Retinal pigment epithelial cell (primary cell): ENCODE data around the gene RAB3C.
A peak's percentile ranks its signal among the peaks of the same experiment; 100 is the strongest.

Experiments
- DNase-seq: peaks from one replicate; pipeline ENCODE4 v3.0.0-alpha.2; 2010; ENCODE audit warnings: low read depth
- H3K4me3 ChIP-seq: 2 replicates; pipeline ENCODE4 v1.5.1; 2011; ENCODE audit warnings: mild to moderate bottlenecking, low read length, control low read depth, moderate library complexity
- TF ChIP-seq, protein P1 (sequence below): conservative IDR thresholded peaks from 2 replicates; pipeline ENCODE4 v1.5.1; 2011; ENCODE audit warnings: low read depth, low read length, control low read depth, inconsistent platforms

RAB3C gene

DNA sequence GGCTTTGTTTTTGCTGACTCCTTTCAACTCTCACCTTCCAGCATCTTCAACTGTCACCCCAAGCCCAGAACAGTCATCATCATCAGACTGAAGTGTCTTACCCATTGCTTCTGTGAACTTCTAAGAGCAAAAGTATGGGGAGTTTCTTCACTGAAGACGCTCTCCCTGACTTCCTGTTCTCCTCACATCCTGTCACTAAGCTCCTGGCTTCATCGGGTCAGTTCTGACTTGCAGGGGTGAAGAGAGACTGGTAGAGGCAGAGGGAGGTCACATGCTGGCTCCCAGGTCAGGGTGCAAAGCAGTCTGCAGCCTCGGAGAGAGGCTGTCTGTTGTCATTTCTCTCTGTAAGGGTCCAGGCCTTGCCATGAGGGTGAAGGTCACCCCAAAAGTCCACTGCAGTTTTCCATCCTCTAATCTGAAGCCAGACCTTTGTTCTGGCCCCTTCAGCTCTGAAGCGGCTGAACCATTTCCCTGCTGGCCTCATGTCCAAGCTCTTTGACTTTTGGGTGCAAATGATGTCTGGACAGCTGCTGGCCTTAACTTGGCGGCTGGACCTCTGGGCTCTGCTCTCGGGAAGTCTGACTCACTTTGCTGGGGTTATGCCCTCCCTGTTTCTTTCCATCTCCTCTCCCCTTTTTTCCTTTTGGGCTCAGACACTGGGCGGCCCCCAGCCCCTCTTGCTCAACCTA, 305.0 kb downstream of the RAB3C start:
- DNase-seq = no peak
- TF ChIP-seq, protein P1, sequence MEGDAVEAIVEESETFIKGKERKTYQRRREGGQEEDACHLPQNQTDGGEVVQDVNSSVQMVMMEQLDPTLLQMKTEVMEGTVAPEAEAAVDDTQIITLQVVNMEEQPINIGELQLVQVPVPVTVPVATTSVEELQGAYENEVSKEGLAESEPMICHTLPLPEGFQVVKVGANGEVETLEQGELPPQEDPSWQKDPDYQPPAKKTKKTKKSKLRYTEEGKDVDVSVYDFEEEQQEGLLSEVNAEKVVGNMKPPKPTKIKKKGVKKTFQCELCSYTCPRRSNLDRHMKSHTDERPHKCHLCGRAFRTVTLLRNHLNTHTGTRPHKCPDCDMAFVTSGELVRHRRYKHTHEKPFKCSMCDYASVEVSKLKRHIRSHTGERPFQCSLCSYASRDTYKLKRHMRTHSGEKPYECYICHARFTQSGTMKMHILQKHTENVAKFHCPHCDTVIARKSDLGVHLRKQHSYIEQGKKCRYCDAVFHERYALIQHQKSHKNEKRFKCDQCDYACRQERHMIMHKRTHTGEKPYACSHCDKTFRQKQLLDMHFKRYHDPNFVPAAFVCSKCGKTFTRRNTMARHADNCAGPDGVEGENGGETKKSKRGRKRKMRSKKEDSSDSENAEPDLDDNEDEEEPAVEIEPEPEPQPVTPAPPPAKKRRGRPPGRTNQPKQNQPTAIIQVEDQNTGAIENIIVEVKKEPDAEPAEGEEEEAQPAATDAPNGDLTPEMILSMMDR = no peak
- no peak overlapping the region for H3K4me3 ChIP-seq

DNA sequence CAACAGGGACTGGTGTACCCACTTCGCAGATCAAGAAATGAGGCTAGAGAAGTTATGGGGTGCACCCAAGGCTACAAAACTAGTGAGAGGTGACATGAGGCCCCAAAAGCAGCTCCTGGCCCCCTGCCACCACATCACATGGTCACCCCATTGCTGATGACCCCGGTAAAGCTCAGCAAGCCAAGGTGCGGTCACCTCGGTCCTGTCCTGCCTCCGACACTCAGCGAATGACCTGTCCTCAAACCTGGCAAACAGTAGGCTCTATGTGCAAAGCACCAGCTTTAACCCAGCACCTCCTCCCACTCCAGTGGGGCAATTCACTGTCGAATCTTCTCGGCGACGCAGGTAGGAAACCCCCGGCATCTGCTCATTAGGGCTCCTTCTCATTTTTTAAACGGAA, 307.4 kb downstream of the RAB3C start:
- TF ChIP-seq, protein P1 = no peak
- no peak for DNase-seq

DNA sequence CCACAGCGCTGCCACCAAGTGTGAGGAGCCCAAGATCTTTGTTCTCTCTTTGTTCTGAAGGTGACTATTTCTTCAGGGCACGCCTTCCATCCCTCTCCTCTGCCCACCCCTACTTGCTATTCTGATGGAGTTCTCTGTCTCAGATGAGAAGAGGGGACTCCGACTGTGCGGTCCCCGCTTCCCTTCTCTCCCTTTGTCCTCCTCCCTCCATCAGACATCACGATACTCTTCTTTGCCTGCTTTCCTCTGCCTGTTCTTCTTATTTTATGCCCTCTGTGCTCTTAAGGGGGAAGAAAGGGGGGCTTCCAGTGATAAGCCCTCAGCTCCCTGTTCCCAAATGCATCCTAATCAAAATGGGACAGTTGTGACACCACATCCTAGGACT, 307.8 kb downstream of the RAB3C start:
- no peak for DNase-seq
- TF ChIP-seq, protein P1 = no peak
- no peak overlapping the region for H3K4me3 ChIP-seq

More for the DNA sequence above, 307.4 kb downstream of the RAB3C start:
- H3K4me3 ChIP-seq = no peak overlapping the region

DNA sequence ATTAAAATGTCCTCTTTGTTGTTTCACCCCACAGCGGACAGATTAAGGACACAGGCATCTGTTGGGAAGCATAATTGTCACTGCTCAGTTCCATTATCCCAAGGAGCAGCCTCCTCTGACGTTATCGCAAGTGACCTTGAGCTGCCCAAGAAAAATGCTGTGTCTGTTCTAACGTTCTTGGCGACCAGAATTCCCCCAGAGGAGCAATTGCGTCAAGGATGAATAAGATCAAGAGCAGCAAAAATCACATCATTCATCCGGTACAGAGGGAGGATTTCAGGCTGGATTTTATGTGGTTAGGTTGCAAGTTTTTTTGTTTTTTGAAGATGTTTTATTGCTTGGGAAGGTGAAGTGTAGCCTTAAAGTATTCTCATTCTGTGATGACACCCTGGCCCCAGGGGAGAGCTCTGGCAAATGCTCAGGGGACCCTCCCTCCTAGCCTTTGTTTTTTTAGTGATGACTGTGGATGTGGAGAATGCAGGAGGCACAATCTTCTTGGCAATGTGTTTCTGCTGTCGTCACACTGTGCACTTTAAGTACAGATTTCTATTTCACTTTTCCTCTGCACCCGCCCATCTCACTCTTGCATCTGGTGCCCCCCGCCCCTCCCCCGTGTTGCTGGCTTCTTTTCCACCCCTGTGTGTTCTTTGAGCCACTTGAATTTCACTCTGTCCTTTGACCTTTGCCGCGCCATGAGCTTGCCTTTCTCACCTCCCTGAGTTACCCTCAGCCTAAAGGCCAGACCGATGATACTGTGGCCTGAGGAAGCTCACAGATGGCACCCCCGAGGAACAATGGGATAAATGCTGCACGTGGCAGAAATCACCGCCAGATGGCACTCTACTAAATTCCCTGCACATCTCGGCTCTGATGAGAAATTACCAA, 308.5 kb downstream of the RAB3C start:
- H3K4me3 ChIP-seq = peak overlapping the region; percentile 19
- DNase-seq = peak; percentile 46
- TF ChIP-seq, protein P1 = peak; percentile 76

DNA sequence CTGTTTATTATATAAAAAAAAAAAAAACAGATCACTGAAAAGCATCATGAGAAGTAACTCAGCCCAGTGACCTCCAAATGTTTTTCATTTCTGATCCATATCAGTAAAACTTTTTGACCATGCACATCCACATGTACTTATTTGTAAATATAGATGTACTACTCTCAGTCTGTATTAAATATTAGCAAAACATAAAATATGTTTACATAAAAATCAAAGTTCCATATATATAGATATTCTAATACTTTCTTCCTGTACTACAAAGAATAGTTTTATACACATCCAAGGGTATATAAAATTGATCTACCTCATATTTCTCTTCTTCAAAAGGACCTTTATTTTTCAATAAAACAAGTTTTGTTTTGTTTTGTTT, 309.1 kb downstream of the RAB3C start:
- H3K4me3 ChIP-seq = no peak overlapping the region

DNA sequence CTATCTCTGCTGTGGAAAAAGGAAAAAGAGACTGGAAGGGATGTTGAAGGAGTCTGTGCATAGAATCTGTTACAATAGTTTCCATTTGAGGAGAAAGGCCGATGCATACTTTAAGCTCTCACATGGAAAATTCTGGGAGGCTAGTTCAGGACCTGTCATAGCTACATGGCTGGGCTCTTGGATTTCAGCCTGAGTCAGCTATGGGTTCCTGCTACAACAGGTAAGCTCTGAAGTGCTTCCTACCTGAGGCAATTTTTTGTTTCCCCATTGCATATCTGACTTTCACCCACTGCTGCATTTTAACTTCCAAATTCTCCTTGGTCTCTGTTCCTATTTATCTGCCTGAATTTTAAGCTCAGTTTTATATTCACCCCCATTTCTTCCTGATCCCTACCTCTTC, 310.7 kb downstream of the RAB3C start:
- DNase-seq = no peak
- H3K4me3 ChIP-seq = no peak overlapping the region
- TF ChIP-seq, protein P1 = no peak

More for the DNA sequence above, 309.1 kb downstream of the RAB3C start:
- no peak for DNase-seq
- TF ChIP-seq, protein P1 = no peak
